ENCODE data around the gene NEXN. TPM values are rescaled to one million over a fixed set of nuclear protein-coding genes. Genes with fewer than 3 reads are reported as not detected.
"Not testable (repeated sequence)": the region's sequence is repeated elsewhere in the genome, so short reads cannot be mapped to it uniquely, and the experiment has no call there.

The NEXN gene
- total RNA-seq, 1 experiment from 2014 or later, result 2.4 TPM

- no peak for DNase-seq (ENCODE audit: low spot score)
Observed at GRCh38 chr1:77906019-77906545, 17.7 kb downstream of the NEXN start.

GRCh38 chr1:77906624-77907023 lies 18.2 kb downstream of the NEXN start:
- no peak for DNase-seq (ENCODE audit: low spot score)

- no peak for DNase-seq (ENCODE audit: low spot score)
Observed at GRCh38 chr1:77910116-77910515, 21.7 kb downstream of the NEXN start.

GRCh38 chr1:77918918-77919317 lies 30.5 kb downstream of the NEXN start:
- DNase-seq (ENCODE audit: low spot score), result not testable (repeated sequence)

GRCh38 chr1:77925518-77925917 lies 37.1 kb downstream of the NEXN start:
- DNase-seq (ENCODE audit: low spot score), result no peak

- no peak for DNase-seq (ENCODE audit: low spot score)
Observed at GRCh38 chr1:77925956-77926355, 37.5 kb downstream of the NEXN start.

GRCh38 chr1:77926561-77927357 lies 38.3 kb downstream of the NEXN start:
- no peak for DNase-seq (ENCODE audit: low spot score)

- no peak for DNase-seq (ENCODE audit: low spot score)
Observed at GRCh38 chr1:77927414-77927813, 39.0 kb downstream of the NEXN start.

GRCh38 chr1:77929806-77930205 lies 41.4 kb downstream of the NEXN start:
- no peak for DNase-seq (ENCODE audit: low spot score)

- no peak for DNase-seq (ENCODE audit: low spot score)
Observed at GRCh38 chr1:77938651-77939050, 50.2 kb downstream of the NEXN start.

- DNase-seq (ENCODE audit: low spot score), result no peak
Observed at GRCh38 chr1:77940921-77941570, 52.6 kb downstream of the NEXN start.

- DNase-seq (ENCODE audit: low spot score), result no peak
Observed at GRCh38 chr1:77942400-77943140, 54.1 kb downstream of the NEXN start.

GRCh38 chr1:77945345-77945744 lies 56.9 kb downstream of the NEXN start:
- DNase-seq (ENCODE audit: low spot score), result no peak

GRCh38 chr1:77948841-77949424 lies 60.5 kb downstream of the NEXN start:
- DNase-seq (ENCODE audit: low spot score), result peak; percentile 5

GRCh38 chr1:77950873-77951272 lies 62.4 kb downstream of the NEXN start:
- no peak for DNase-seq (ENCODE audit: low spot score)

GRCh38 chr1:77951328-77951727 lies 62.9 kb downstream of the NEXN start:
- no peak for DNase-seq (ENCODE audit: low spot score)

GRCh38 chr1:77953907-77954306 lies 65.5 kb downstream of the NEXN start:
- DNase-seq (ENCODE audit: low spot score), result no peak

GRCh38 chr1:77954521-77954920 lies 66.1 kb downstream of the NEXN start:
- DNase-seq (ENCODE audit: low spot score), result no peak

- DNase-seq (ENCODE audit: low spot score), result no peak
Observed at GRCh38 chr1:77955709-77956108, 67.3 kb downstream of the NEXN start.

GRCh38 chr1:77956464-77956863 lies 68.0 kb downstream of the NEXN start:
- DNase-seq (ENCODE audit: low spot score), result no peak

- DNase-seq (ENCODE audit: low spot score), result no peak
Observed at GRCh38 chr1:77958391-77958790, 70.0 kb downstream of the NEXN start.

GRCh38 chr1:77958850-77959249 lies 70.4 kb downstream of the NEXN start:
- no peak for DNase-seq (ENCODE audit: low spot score)

Measured in H4 (cell line).